Left lung (tissue), 10 donors: ENCODE data around the gene FMNL2. TPM values are rescaled to one million over a fixed set of nuclear protein-coding genes. Genes with fewer than 3 reads are reported as not detected.

ENCODE experiments used
- ATAC-seq: fragments of 200-7000 bp; cut with Tn5 transposase; one replicate; pipeline ENCODE4 v1.9.1; 2020; ENCODE audit warnings: moderate library complexity
- DNase-seq, 4 donors: peaks; one replicate each; pipeline ENCODE4 v3.0.0-alpha.2; 2013 to 2020
- H3K27ac ChIP-seq, 2 donors: fragments of 200-600 bp; sonication (generic) in 1 of 2; one replicate each; pipeline versions ENCODE4 v1.5.0 to v1.8.0; 2020 to 2021
- H3K27me3 ChIP-seq, 2 donors: fragments of 200-600 bp; sonication (generic) in 1 of 2; one replicate each; pipeline versions ENCODE4 v1.5.0 to v1.8.0; 2020 to 2021
- H3K36me3 ChIP-seq, 2 donors: fragments of 200-600 bp; sonication (generic) in 1 of 2; one replicate each; pipeline versions ENCODE4 v1.5.0 to v1.8.0; 2020 to 2021
- H3K4me1 ChIP-seq, 2 donors: fragments of 200-600 bp; one replicate each; pipeline ENCODE4 v1.8.0; 2021
- H3K4me3 ChIP-seq, 2 donors: fragments of 200-600 bp; sonication (generic) in 1 of 2; one replicate each; pipeline versions ENCODE4 v1.5.0 to v1.8.0; 2020 to 2021; ENCODE audit warnings: mild to moderate bottlenecking in 1 of 2
- H3K9me3 ChIP-seq, 2 donors: fragments of 200-600 bp; sonication (generic) in 1 of 2; one replicate each; pipeline versions ENCODE4 v1.5.0 to v1.8.0; 2020 to 2021
- intact Hi-C, 2 donors: fragments of 100-400 bp; cut with DNase I; formaldehyde crosslinking; loops; one replicate each; pipeline versions ENCODE4 v1.11.2 to v1.14.2; 2022
- polyA plus RNA-seq, 6 donors: library from polyadenylated mRNA; unstranded; fragments of 120-200 nt; gene quantifications; one replicate each; pipeline ENCODE4 v1.2.1, GENCODE V29; 2013; ENCODE audit not compliant: insufficient read length in 6 of 6
- total RNA-seq, 2 donors: library from RNA; stranded (reverse); fragmentation: NEBNext Ultra II Directional; extraction: Animal tissue kit (Norgen Biotek cat#: 25700); gene quantifications; one replicate each; pipeline ENCODE4 v1.2.1, GENCODE V29; 2021
- TF ChIP-seq, protein P1 (sequence below), 2 donors: fragments of 200-600 bp; sonication (generic) in 1 of 2; IDR thresholded peaks; one replicate each; pipeline versions ENCODE4 v1.5.0 to v1.8.0; 2021; ENCODE audit warnings: antibody characterized with exemption in 2 of 2
- donor health status: DM: no; HTN: yes; CAD: no.
- donor health status: DM: no; HTN: no; CAD: no.

FMNL2 gene
- total and polyA plus RNA-seq, 8 donors, result 36.3 to 90.0 (median 77.7) TPM

- H3K4me1 ChIP-seq, result peaks cover 8 to 62% of the 10 kb centered on the region in 2 donors
- ATAC-seq (peak; percentile 69), DNase-seq (peak in 1 of 4 donors; percentile 66)
- H3K9me3 ChIP-seq, result no peaks in the 10 kb centered on the region
- H3K36me3 ChIP-seq, result no peaks in the 10 kb centered on the region
- H3K27me3 ChIP-seq, result no peaks in the 10 kb centered on the region
- TF ChIP-seq, protein P1, sequence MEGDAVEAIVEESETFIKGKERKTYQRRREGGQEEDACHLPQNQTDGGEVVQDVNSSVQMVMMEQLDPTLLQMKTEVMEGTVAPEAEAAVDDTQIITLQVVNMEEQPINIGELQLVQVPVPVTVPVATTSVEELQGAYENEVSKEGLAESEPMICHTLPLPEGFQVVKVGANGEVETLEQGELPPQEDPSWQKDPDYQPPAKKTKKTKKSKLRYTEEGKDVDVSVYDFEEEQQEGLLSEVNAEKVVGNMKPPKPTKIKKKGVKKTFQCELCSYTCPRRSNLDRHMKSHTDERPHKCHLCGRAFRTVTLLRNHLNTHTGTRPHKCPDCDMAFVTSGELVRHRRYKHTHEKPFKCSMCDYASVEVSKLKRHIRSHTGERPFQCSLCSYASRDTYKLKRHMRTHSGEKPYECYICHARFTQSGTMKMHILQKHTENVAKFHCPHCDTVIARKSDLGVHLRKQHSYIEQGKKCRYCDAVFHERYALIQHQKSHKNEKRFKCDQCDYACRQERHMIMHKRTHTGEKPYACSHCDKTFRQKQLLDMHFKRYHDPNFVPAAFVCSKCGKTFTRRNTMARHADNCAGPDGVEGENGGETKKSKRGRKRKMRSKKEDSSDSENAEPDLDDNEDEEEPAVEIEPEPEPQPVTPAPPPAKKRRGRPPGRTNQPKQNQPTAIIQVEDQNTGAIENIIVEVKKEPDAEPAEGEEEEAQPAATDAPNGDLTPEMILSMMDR (IDR thresholded peaks at IDR 0.05), result no peak
- intact Hi-C loops, result no loop called here
- peak overlapping the region; percentile 57 to 75 for H3K27ac ChIP-seq
- H3K4me3 ChIP-seq, result no peak overlapping the region
Measured at GRCh38 chr2:152466980-152467676, 132.2 kb downstream of the FMNL2 start.

GRCh38 chr2:152467677-152468410 is 132.9 kb downstream of the FMNL2 start:
- H3K36me3 ChIP-seq, result no peaks in the 10 kb centered on the region
- peak; percentile 29 for ATAC-seq
- H3K4me3 ChIP-seq, result no peak overlapping the region
- H3K27me3 ChIP-seq, result no peaks in the 10 kb centered on the region
- H3K27ac ChIP-seq, result peak overlapping the region; percentile 57 to 75
- DNase-seq, result no peak
- intact Hi-C loops, result no loop called here
- TF ChIP-seq, protein P1 (IDR thresholded peaks at IDR 0.05), result no peak
- H3K9me3 ChIP-seq, result no peaks in the 10 kb centered on the region
- H3K4me1 ChIP-seq, result peaks cover 8 to 67% of the 10 kb centered on the region in 2 donors

- peaks cover 8 to 67% of the 10 kb centered on the region in 2 donors for H3K4me1 ChIP-seq
- H3K27ac ChIP-seq, result peak overlapping the region; percentile 57 to 75
- no peaks in the 10 kb centered on the region for H3K36me3 ChIP-seq
- H3K9me3 ChIP-seq, result no peaks in the 10 kb centered on the region
- ATAC-seq, result peak; percentile 33
- intact Hi-C loops, result no loop called here
- no peak overlapping the region for H3K4me3 ChIP-seq
- TF ChIP-seq, protein P1 (IDR thresholded peaks at IDR 0.05), result no peak
- no peak for DNase-seq
- no peaks in the 10 kb centered on the region for H3K27me3 ChIP-seq
Measured at GRCh38 chr2:152468899-152469692, 134.1 kb downstream of the FMNL2 start.

DNA sequence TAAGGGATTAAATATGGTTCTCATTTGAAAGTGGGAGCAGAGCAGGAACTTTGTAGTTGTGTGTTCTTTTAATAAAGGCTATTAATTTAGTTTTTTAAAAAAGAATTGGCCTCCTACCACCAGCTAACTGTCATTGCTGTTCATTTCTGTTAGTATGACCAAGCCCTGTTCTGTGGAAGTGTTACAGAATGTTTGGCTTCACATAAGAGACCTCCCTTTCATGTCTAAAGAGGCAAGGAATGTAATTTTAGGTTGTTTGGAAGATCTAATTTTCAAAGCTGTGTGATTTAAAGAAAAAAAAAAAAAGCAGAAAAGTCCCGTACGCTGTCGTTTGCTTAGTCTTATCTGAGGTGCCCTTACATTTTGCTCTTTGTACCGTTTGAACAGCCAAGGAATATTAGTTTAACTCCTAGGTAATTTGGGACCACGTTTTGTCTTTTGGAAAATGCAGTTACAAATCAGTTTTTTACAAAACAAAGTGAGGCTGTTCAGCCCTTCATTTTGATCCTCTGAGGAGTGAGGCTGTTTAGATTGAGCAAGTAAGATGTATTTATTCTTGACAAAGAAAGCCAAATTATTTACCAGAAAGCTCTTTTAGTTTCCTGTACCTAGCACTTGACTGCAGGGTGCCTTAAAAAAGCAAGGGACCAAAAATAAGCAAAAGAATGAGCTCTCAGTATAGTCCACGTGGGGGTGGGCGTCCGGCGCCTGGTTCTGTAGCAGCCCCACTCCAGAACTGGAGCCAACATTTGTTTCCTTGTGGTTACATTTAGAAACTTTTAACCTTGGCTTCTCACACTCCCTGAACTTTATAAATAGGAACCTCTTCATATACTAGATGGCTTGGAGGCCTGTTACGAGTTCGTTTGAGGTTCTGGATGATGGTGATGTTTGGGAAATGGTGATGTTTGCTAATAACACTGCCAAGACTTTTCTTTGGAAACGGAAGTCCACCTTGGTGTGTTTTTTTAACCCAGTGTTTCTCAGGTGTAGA is 136.2 kb downstream of the FMNL2 start:
- TF ChIP-seq, protein P1 (IDR thresholded peaks at IDR 0.05), result no peak
- H3K27ac ChIP-seq, result peak overlapping the region in 1 of 2 donors; percentile 35
- peak; percentile 22 for ATAC-seq

More for the DNA sequence above, 136.2 kb downstream of the FMNL2 start:
- Histone ChIP-seq H3K9me3 (no peaks in the 10 kb centered on the region), H3K4me1 (peaks cover 8 to 52% of the 10 kb centered on the region in 2 donors), H3K4me3 (no peak overlapping the region), H3K27me3 (no peaks in the 10 kb centered on the region), H3K36me3 (no peaks in the 10 kb centered on the region)
- intact Hi-C loops, result no loop called here
- peak in 1 of 4 donors; percentile 27 for DNase-seq
